Mammary epithelial cell (primary cell): ENCODE results near the gene RBL1.
"Not testable (repeated sequence)": the region's sequence is repeated elsewhere in the genome, so short reads cannot be mapped to it uniquely, and the experiment has no call there.

Experiments used
- EZH2 ChIP-seq: IDR thresholded peaks from 2 replicates; pipeline ENCODE4 v1.6.1; 2012; ENCODE audit warnings: low read length, inconsistent platforms, borderline replicate concordance
- TF ChIP-seq, protein P1 (sequence below), 2 donors: IDR thresholded peaks in 1 of 2; conservative IDR thresholded peaks in 1 of 2; 2 replicates each; pipeline ENCODE4 v1.5.1; 2011 to 2012; ENCODE audit warnings: inconsistent platforms in 2 of 2, low read length in 2 of 2, mild to moderate bottlenecking in 2 of 2, control low read depth in 1 of 2, low read depth in 1 of 2; ENCODE audit not compliant: insufficient read depth in 1 of 2; ENCODE audit errors: extremely low read depth in 1 of 2

DNA sequence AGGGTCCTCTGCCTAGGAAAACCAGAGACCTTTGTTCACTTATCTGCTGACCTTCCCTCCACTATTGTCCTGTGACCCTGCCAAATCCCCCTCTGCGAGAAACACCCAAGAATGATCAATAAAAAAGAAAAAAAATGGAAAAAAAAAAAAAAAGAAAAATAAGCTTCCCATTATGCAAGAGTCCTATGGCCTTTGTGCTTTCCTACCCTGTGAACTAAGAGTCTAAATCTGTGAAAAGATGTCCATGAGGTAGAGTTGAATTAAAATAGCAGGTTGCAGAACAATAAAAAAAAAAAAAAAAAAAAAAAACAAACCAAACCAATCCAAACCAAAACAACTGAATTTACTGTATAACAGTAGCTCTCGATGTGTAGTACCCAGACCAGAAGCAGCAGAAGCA is 94.2 kb downstream of the RBL1 start:
- TF ChIP-seq, protein P1, sequence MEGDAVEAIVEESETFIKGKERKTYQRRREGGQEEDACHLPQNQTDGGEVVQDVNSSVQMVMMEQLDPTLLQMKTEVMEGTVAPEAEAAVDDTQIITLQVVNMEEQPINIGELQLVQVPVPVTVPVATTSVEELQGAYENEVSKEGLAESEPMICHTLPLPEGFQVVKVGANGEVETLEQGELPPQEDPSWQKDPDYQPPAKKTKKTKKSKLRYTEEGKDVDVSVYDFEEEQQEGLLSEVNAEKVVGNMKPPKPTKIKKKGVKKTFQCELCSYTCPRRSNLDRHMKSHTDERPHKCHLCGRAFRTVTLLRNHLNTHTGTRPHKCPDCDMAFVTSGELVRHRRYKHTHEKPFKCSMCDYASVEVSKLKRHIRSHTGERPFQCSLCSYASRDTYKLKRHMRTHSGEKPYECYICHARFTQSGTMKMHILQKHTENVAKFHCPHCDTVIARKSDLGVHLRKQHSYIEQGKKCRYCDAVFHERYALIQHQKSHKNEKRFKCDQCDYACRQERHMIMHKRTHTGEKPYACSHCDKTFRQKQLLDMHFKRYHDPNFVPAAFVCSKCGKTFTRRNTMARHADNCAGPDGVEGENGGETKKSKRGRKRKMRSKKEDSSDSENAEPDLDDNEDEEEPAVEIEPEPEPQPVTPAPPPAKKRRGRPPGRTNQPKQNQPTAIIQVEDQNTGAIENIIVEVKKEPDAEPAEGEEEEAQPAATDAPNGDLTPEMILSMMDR (conservative IDR thresholded peaks at IDR 0.05 in 1 of 2, IDR thresholded peaks at IDR 0.05 in 1 of 2; ENCODE audit: extremely low read depth in 1 of 2, insufficient read depth in 1 of 2, low read depth in 1 of 2, low read length in 2 of 2), result not testable (repeated sequence)
- not testable (repeated sequence) for TF ChIP-seq EZH2
